Psoas muscle (tissue), 8 donors: ENCODE results near the gene PSPN. TPM values are rescaled to one million over a fixed set of nuclear protein-coding genes. Genes with fewer than 3 reads are reported as not detected.

ENCODE experiments used
- ATAC-seq, 4 donors: fragments of 200-7000 bp; cut with Tn5 transposase; one replicate each; pipeline ENCODE4 v1.9.1; 2020; ENCODE audit warnings: moderate library complexity in 3 of 4, mild to moderate bottlenecking in 2 of 4
- DNase-seq, 2 donors: peaks; one replicate each; pipeline ENCODE4 v3.0.0-alpha.2; 2020
- H3K27ac ChIP-seq: fragments of 200-600 bp; one replicate; pipeline ENCODE4 v1.8.0; 2022
- H3K27me3 ChIP-seq, 3 donors: fragments of 200-600 bp in 1 of 3; one replicate each; pipeline versions ENCODE4 v1.6.1 to v1.8.0; 2013 to 2022; ENCODE audit warnings: low read length in 2 of 3, mild to moderate bottlenecking in 2 of 3, moderate library complexity in 1 of 3; ENCODE audit not compliant: insufficient read depth in 3 of 3
- H3K36me3 ChIP-seq, 2 donors: fragments of 200-600 bp in 1 of 2; one replicate each; pipeline versions ENCODE4 v1.6.1 to v1.8.0; 2013 to 2022; ENCODE audit warnings: low read depth in 1 of 2, mild to moderate bottlenecking in 1 of 2, moderate library complexity in 1 of 2; ENCODE audit not compliant: insufficient read depth in 1 of 2
- H3K4me1 ChIP-seq: fragments of 200-600 bp; one replicate; pipeline ENCODE4 v1.8.0; 2022
- H3K4me3 ChIP-seq: fragments of 200-600 bp; one replicate; pipeline ENCODE4 v1.8.0; 2022; ENCODE audit warnings: mild to moderate bottlenecking
- H3K9me3 ChIP-seq: fragments of 200-600 bp; one replicate; pipeline ENCODE4 v1.8.0; 2022
- CTCF ChIP-seq: fragments of 200-600 bp; IDR thresholded peaks from one replicate; pipeline ENCODE4 v1.8.0; 2022; ENCODE audit warnings: antibody characterized with exemption
- WGBS, 3 donors: extraction: QIAGEN DNeasy Blood & Tissue Kit; methylation state at CpG; one replicate each; pipeline versions ENCODE4 v1.1.6 to v1.1.7; 2013; 5-methylcytosine and 5-hydroxymethylcytosine counted together
- intact Hi-C, 2 donors: fragments of 100-400 bp; cut with DNase I; formaldehyde crosslinking; loops; one replicate each; pipeline versions ENCODE4 v1.11.0 to v1.14.2; 2022
- polyA plus RNA-seq, 3 donors: library from polyadenylated mRNA; stranded (reverse); fragments of 200-250 nt; gene quantifications; one replicate each; pipeline ENCODE4 v1.2.3, GENCODE V29; 2013
- total RNA-seq, 4 donors: library from RNA; stranded (reverse); fragmentation: NEBNext Ultra II Directional in 2 of 4; extraction: Animal tissue kit (Norgen Biotek cat#: 25700) in 2 of 4; gene quantifications; one replicate each; pipeline versions ENCODE4 v1.2.1 to v1.2.4, GENCODE V29; 2021 to 2023
- donor health status: healthy with polysubstance abuse.
- donor health status: DM: no; HTN: no; CAD: no; lungs with moderate emphysema.
- donor health status: Bipolar disorder and iron deficiency.
- donor health status: healthy.
- donor health status: DM: yes; HTN: yes; CAD: no.
- donor health status: DM: no; HTN: no; CAD: no.
- donor health status: DM: no; HTN: no; CAD: no.
- donor health status: DM: yes; HTN: yes; CAD: no.

The PSPN gene
- total and polyA plus RNA-seq, 7 donors: 0.34 to 1.3 (median 0.69) TPM

DNA sequence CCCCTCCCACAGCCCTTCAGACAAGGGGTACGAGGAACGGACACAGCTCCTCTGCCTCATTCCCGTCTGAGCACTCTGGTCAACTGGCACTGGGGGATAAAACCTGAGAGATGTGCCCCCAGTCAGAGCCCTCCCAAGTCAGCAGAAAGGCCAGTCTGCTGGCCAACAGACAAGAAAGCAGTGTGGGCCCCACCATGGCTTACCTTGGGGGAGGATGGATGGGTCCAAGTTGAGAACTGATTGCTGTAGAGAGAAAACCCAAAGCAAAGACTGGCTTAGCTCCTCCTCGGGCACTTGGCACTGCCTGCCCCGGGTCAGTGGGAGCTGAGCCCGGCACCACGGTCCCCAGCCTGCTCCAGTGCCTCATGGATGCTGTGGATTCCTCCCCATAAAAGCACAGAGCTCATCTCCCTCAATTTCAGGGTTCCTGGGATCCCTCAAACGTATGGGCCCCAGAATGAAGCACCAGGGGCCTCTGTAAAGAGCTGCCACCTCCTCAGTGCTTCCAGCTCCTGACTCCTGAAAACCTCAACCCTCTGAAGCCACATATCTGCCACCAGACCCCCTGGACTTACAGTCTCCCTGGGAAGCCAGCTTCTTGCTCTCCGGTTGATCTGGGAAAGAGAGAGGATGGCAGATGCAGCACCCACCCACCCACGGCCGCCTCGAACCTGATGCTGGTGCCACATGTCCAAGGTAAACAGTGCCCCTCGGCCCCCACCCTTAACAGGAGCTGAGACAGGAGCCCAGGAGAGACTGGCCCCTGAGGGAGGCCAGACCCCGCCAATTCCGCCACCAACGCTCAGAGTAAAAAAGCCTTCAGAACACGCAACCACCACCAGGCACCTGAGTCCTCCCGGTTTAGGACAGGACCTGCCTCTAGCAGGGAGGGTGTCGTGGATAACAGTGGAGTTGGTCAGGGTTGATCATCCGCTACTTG lies 45.6 kb upstream of the PSPN start:
- peaks cover 16% of the 10 kb centered on the region for H3K4me1 ChIP-seq
- intact Hi-C loops: loop anchor here (5.0 to 10.0 kb wide), 2 partner anchors 44 to 207 kb away; partner anchors contain the start of gene PSPN (in 2 of the 2)
- H3K27ac ChIP-seq: no peak overlapping the region
- no peak for TF ChIP-seq CTCF
- 71 to 81% (median 73%) methylated on average over 19 to 20 of the region's 20 CpGs for WGBS, 3 donors
- DNase-seq: no peak
- ATAC-seq: no peak
- H3K27me3 ChIP-seq: no peaks in the 10 kb centered on the region
- H3K36me3 ChIP-seq: peaks cover under 1 to 60% of the 10 kb centered on the region in 2 donors
- H3K9me3 ChIP-seq: no peaks in the 10 kb centered on the region
- H3K4me3 ChIP-seq: no peak overlapping the region

GRCh38 chr19:6418562-6418932 lies 42.8 kb upstream of the PSPN start:
- Histone ChIP-seq H3K4me3 (no peak overlapping the region), H3K27ac (no peak overlapping the region), H3K36me3 (peaks cover 15 to 88% of the 10 kb centered on the region in 2 donors), H3K4me1 (peaks cover 16% of the 10 kb centered on the region), H3K9me3 (no peaks in the 10 kb centered on the region), H3K27me3 (no peaks in the 10 kb centered on the region)
- no peak for TF ChIP-seq CTCF
- WGBS, 3 donors: 88 to 94% (median 90%) methylated on average over 19 of the region's 19 CpGs
- intact Hi-C loops: no loop called here
- no peak for DNase-seq
- ATAC-seq: no peak

DNA sequence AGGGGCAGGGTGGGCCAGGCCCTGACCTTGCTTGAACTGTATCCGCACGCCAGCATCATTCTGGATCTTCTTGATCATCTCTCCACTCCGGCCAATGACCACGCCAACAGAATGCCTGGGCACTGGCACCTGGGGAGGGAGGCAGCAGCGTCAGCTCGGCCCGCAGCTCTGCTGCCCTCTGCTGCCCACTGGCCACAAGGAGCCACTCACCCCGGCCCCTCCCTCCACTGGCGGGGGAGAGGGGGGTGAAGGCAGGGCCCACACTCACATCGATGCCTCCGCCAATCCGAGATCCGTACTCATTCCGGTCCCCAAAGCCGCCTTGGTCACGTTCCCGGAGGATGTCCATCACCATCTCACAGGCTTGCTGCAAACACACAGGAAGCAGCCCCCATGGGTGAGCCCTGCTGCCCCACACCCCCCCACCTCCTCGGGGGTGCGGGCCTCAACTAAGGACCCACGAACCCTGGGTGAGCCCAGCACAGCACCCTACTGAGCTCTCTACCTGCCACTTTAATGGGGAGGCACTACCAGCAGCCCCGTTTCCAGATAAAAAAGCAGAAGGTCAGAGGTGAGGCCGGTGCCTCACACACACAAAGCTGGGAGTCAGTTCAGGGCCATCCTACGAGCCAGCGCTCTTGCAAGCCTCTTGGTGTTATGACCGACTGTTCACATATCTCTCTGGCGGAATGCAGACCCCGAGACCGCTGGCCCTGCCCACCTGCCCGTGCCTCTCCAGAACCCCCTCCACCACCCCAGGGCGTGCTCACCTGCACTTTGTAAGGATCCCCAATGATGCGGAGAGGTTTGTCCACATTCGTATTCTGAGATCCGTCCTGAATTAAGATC lies 42.2 kb upstream of the PSPN start:
- ATAC-seq (peak; percentile 69 to 87 (median 78)), DNase-seq (peak in 1 of 2 donors; percentile 70)
- H3K4me1 ChIP-seq: peaks cover 9% of the 10 kb centered on the region
- TF ChIP-seq CTCF: peak; percentile 41
- H3K4me3 ChIP-seq: no peak overlapping the region
- no peaks in the 10 kb centered on the region for H3K27me3 ChIP-seq
- intact Hi-C loops: no loop called here
- WGBS, 3 donors: 67 to 74% (median 67%) methylated on average over 32 to 33 of the region's 33 CpGs
- H3K36me3 ChIP-seq: peaks cover 15 to 93% of the 10 kb centered on the region in 2 donors
- H3K27ac ChIP-seq: no peak overlapping the region
- no peaks in the 10 kb centered on the region for H3K9me3 ChIP-seq

DNA sequence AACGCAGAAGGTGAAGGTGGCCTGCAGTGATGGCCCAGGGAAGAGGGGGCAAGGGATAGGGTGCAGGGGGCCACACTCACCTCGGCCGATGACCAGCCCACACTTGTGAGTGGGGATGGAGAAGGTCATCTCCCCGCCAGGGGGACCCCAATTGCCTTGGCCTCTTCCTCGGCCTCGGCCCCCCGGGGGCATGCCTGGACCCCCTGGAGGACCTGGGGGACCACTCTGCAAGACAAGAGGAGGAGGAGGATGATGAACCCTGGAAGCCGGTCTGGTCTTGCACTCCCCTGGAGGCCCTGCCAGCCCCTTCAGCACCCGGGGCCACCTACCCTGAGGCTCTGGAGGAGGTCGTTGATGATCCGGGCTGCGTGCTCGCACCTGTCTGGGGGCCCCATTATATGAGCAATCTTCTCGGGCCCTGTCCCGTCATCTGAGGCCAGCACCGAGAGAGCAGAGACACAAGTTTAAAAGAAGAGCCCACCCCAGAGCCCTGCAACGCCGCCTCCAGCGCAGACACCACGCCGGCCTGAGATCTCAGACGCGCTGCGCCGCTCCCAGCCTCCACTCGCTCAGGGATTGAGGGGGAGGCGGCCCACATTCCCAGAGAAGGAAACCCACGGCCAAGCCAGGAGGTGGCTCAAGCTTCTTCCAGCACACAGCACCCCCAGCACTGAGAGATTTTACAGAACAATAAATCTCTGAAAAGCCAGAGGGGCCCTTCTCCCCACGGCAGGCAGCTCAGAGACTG lies 41.1 kb upstream of the PSPN start:
- WGBS, 3 donors: 90 to 92% (median 91%) methylated on average over 28 to 29 of the region's 29 CpGs
- Histone ChIP-seq H3K4me1 (peaks cover 2% of the 10 kb centered on the region), H3K36me3 (peaks cover 15 to 87% of the 10 kb centered on the region in 2 donors), H3K9me3 (no peaks in the 10 kb centered on the region), H3K4me3 (no peak overlapping the region), H3K27ac (no peak overlapping the region), H3K27me3 (no peaks in the 10 kb centered on the region)
- intact Hi-C loops: no loop called here
- ATAC-seq: no peak
- DNase-seq: peak in 1 of 2 donors; percentile 47
- no peak for TF ChIP-seq CTCF
